ENCODE results near the gene OR51B2. TPM values are rescaled to one million over a fixed set of nuclear protein-coding genes. Genes with fewer than 3 reads are reported as not detected.

Gene OR51B2
- total and polyA plus RNA-seq, 4 donors, result 0.17 to 0.37 TPM; not detected in 2

DNA sequence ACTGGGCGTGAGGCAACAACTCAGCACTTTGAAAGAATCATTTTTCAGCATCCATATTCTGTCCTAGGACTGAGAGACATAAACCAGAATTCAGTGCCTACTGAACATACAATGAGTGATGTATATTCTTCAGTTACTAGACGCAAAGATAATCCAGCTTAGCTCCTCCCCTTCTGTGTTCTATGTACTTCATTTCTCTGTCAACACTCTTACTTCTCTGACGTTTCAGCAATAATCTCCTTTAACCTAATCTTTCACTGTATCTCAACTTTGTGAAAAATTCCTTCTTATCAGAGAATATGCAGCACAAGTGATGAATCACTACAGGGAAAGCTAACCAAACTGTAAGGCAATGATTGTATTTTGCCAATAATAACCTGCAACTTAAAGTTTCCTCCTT is 21.7 kb upstream of the OR51B2 start (continued):
- TF ChIP-seq, protein P1, sequence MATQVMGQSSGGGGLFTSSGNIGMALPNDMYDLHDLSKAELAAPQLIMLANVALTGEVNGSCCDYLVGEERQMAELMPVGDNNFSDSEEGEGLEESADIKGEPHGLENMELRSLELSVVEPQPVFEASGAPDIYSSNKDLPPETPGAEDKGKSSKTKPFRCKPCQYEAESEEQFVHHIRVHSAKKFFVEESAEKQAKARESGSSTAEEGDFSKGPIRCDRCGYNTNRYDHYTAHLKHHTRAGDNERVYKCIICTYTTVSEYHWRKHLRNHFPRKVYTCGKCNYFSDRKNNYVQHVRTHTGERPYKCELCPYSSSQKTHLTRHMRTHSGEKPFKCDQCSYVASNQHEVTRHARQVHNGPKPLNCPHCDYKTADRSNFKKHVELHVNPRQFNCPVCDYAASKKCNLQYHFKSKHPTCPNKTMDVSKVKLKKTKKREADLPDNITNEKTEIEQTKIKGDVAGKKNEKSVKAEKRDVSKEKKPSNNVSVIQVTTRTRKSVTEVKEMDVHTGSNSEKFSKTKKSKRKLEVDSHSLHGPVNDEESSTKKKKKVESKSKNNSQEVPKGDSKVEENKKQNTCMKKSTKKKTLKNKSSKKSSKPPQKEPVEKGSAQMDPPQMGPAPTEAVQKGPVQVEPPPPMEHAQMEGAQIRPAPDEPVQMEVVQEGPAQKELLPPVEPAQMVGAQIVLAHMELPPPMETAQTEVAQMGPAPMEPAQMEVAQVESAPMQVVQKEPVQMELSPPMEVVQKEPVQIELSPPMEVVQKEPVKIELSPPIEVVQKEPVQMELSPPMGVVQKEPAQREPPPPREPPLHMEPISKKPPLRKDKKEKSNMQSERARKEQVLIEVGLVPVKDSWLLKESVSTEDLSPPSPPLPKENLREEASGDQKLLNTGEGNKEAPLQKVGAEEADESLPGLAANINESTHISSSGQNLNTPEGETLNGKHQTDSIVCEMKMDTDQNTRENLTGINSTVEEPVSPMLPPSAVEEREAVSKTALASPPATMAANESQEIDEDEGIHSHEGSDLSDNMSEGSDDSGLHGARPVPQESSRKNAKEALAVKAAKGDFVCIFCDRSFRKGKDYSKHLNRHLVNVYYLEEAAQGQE (IDR thresholded peaks at IDR 0.05), result no peak

DNA sequence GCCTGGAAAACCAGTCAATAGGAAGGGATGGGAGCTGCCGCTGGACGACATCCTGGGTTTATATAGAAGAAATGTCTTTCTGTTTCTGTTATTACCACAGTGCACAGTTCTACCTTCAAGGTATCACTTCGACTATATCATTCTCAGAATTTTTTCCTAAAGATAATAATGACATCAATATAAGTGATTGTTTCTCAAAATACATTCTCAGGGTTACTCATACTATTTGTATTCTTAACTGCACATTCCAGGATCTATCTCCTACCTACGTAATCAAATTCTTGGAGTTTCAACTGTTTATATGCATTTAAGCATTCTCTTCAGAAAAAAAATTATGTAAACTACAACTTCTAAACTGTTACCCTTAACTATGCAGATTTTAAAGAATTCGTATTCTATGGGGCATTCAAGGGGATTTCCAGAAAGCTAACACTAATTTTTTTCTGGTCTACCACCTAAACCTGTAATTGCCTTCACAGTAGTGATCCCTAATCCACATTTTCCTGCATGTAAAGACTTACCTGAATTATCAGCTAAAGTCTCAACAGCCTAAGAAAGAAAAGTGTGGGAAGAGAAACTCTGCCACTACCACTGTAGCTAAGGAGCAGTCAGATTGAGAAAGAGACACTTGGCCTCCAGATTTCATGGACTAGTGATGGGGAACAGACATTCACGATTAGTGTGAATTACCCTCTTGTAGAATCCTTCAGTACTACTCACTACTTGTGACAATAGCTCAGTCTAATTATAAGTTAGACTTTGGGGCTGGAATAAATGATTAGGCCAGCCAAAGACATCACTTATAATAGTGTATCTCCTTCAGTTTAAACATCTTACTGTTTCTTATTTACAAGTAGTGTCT is 19.6 kb upstream of the OR51B2 start, which contains the start of gene OR51B5:
OR51B5 (minus strand) TSS at position 51 of the 862 bp plus-strand sequence; CDS start at position 51, 0 bp downstream.
- Histone ChIP-seq H3K4me3 (ENCODE audit: low read depth in 1 of 3, low read length in 3 of 3) (no peak within 1 kb of the TSS), H3K9me3 (ENCODE audit: control insufficient read depth in 4 of 4, low read length in 3 of 4) (no peaks in the 10 kb centered on the region), H3K4me1 (ENCODE audit: control insufficient read depth in 4 of 4, insufficient read depth in 4 of 4, low read length in 3 of 4) (no peaks in the 10 kb centered on the region), H3K9ac (ENCODE audit: low read depth in 1 of 2, low read length in 2 of 2) (no peak within 1 kb of the TSS), H3K27me3 (ENCODE audit: control insufficient read depth in 4 of 4, insufficient read depth in 4 of 4, low read length in 3 of 4) (no peaks in the 10 kb centered on the region), H3K36me3 (ENCODE audit: control insufficient read depth in 4 of 4, insufficient read depth in 3 of 4, low read depth in 1 of 4, low read length in 3 of 4) (no peaks in the 10 kb centered on the region), H3K27ac (ENCODE audit: low read depth in 1 of 2, low read length in 2 of 2) (no peak within 1 kb of the TSS)
- WGBS, result 76% methylated on average over 6 of the region's 6 CpGs
- TF ChIP-seq, protein P2, sequence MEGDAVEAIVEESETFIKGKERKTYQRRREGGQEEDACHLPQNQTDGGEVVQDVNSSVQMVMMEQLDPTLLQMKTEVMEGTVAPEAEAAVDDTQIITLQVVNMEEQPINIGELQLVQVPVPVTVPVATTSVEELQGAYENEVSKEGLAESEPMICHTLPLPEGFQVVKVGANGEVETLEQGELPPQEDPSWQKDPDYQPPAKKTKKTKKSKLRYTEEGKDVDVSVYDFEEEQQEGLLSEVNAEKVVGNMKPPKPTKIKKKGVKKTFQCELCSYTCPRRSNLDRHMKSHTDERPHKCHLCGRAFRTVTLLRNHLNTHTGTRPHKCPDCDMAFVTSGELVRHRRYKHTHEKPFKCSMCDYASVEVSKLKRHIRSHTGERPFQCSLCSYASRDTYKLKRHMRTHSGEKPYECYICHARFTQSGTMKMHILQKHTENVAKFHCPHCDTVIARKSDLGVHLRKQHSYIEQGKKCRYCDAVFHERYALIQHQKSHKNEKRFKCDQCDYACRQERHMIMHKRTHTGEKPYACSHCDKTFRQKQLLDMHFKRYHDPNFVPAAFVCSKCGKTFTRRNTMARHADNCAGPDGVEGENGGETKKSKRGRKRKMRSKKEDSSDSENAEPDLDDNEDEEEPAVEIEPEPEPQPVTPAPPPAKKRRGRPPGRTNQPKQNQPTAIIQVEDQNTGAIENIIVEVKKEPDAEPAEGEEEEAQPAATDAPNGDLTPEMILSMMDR (IDR thresholded peaks at IDR 0.05; ENCODE audit: low read depth, low read length, missing input control), result no peak
- TF ChIP-seq YY1 (IDR thresholded peaks at IDR 0.05), result no peak
- TF ChIP-seq, protein P3, sequence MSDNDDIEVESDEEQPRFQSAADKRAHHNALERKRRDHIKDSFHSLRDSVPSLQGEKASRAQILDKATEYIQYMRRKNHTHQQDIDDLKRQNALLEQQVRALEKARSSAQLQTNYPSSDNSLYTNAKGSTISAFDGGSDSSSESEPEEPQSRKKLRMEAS (IDR thresholded peaks at IDR 0.05), result no peak
- TF ChIP-seq, protein P1 (IDR thresholded peaks at IDR 0.05), result no peak
- no peak for TF ChIP-seq EGR1 (IDR thresholded peaks at IDR 0.05; ENCODE audit: low read depth in 2 of 2)
- TF ChIP-seq JUND (IDR thresholded peaks at IDR 0.05), result no peak
- no peak for TF ChIP-seq RXRA (IDR thresholded peaks at IDR 0.05)
- TF ChIP-seq, protein P4, sequence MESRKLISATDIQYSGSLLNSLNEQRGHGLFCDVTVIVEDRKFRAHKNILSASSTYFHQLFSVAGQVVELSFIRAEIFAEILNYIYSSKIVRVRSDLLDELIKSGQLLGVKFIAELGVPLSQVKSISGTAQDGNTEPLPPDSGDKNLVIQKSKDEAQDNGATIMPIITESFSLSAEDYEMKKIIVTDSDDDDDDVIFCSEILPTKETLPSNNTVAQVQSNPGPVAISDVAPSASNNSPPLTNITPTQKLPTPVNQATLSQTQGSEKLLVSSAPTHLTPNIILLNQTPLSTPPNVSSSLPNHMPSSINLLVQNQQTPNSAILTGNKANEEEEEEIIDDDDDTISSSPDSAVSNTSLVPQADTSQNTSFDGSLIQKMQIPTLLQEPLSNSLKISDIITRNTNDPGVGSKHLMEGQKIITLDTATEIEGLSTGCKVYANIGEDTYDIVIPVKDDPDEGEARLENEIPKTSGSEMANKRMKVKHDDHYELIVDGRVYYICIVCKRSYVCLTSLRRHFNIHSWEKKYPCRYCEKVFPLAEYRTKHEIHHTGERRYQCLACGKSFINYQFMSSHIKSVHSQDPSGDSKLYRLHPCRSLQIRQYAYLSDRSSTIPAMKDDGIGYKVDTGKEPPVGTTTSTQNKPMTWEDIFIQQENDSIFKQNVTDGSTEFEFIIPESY (IDR thresholded peaks at IDR 0.05), result no peak
- no peak for TF ChIP-seq NR2F2 (IDR thresholded peaks at IDR 0.05)
- DNase-seq (ENCODE audit: low spot score), result no peak
